Astrocyte (in vitro differentiated cells and primary cell): Measurements from ENCODE around the gene COPB2. TPM values are rescaled to one million over a fixed set of nuclear protein-coding genes. Genes with fewer than 3 reads are reported as not detected.

Experiments used
- DNase-seq: peaks from one replicate; pipeline ENCODE4 v3.0.0-alpha.2; 2010; ENCODE audit warnings: low read depth
- FAIRE-seq: peaks from 2 replicates; lab custom pipeline; 2011; peaks lifted over from hg19 to GRCh38; lab: Jason Lieb, UNC
- H2AFZ ChIP-seq: 2 replicates; pipeline ENCODE4 v1.6.0; 2012; ENCODE audit warnings: low read depth, low read length, inconsistent platforms
- H3K27ac ChIP-seq: 2 replicates; pipeline ENCODE4 v1.5.1; 2011; ENCODE audit warnings: low read depth, low read length, inconsistent platforms
- H3K27me3 ChIP-seq: 2 replicates; pipeline ENCODE4 v1.6.0; 2011; ENCODE audit warnings: low read length, inconsistent platforms; ENCODE audit not compliant: insufficient read depth
- H3K36me3 ChIP-seq: 2 replicates; pipeline ENCODE4 v1.5.1; 2011; ENCODE audit warnings: low read length, inconsistent platforms; ENCODE audit not compliant: insufficient read depth
- H3K4me1 ChIP-seq: 2 replicates; pipeline ENCODE4 v1.5.1; 2011; ENCODE audit warnings: low read length, inconsistent platforms; ENCODE audit not compliant: insufficient read depth
- H3K4me2 ChIP-seq: 2 replicates; pipeline ENCODE4 v1.6.0; 2012; ENCODE audit warnings: low read length, inconsistent platforms
- H3K4me3 ChIP-seq: 2 replicates; pipeline ENCODE4 v1.5.1; 2011; ENCODE audit warnings: low read depth, mild to moderate bottlenecking, low read length, inconsistent platforms; ENCODE audit not compliant: insufficient read depth
- H3K79me2 ChIP-seq: 2 replicates; pipeline ENCODE4 v1.6.0; 2012; ENCODE audit warnings: mild to moderate bottlenecking, low read length, inconsistent platforms; ENCODE audit not compliant: insufficient read depth
- H3K9ac ChIP-seq: 2 replicates; pipeline ENCODE4 v1.6.0; 2012; ENCODE audit warnings: mild to moderate bottlenecking, low read length, inconsistent platforms
- H3K9me3 ChIP-seq: 2 replicates; pipeline ENCODE4 v1.5.1; 2012; ENCODE audit warnings: low read depth, mild to moderate bottlenecking, low read length, inconsistent platforms; ENCODE audit not compliant: insufficient read depth
- H4K20me1 ChIP-seq: 2 replicates; pipeline ENCODE4 v1.6.0; 2012; ENCODE audit warnings: low read length, inconsistent platforms; ENCODE audit not compliant: insufficient read depth
- H3K27ac Mint-ChIP-seq: one replicate; pipeline ENCODE4 v1.8.0; 2021; ENCODE audit warnings: mild to moderate bottlenecking, mixed read lengths; ENCODE audit not compliant: unreplicated experiment
- H3K27me3 Mint-ChIP-seq: one replicate; pipeline ENCODE4 v1.8.0; 2021; ENCODE audit warnings: low read depth, mixed read lengths; ENCODE audit not compliant: unreplicated experiment
- H3K36me3 Mint-ChIP-seq: one replicate; pipeline ENCODE4 v1.8.0; 2021; ENCODE audit warnings: low read depth, mixed read lengths; ENCODE audit not compliant: unreplicated experiment
- H3K4me1 Mint-ChIP-seq: one replicate; pipeline ENCODE4 v1.8.0; 2021; ENCODE audit warnings: low read depth, mixed read lengths; ENCODE audit not compliant: unreplicated experiment
- H3K4me3 Mint-ChIP-seq: one replicate; pipeline ENCODE4 v1.8.0; 2021; ENCODE audit warnings: mild to moderate bottlenecking, moderate library complexity, mixed read lengths; ENCODE audit not compliant: unreplicated experiment
- H3K9me3 Mint-ChIP-seq: one replicate; pipeline ENCODE4 v1.8.0; 2021; ENCODE audit warnings: mild to moderate bottlenecking, mixed read lengths; ENCODE audit not compliant: unreplicated experiment
- EZH2 ChIP-seq: IDR thresholded peaks from 2 replicates; pipeline ENCODE4 v1.6.1; 2012; ENCODE audit warnings: mild to moderate bottlenecking, low read length, inconsistent platforms; ENCODE audit not compliant: insufficient read depth
- total RNA-seq: library from RNA; stranded (reverse); gene quantifications from 2 replicates; pipeline ENCODE4 v1.2.1, GENCODE V29; 2021
- TF ChIP-seq, protein P1 (sequence below): IDR thresholded peaks from 2 replicates; pipeline ENCODE4 v1.5.1; 2011; ENCODE audit warnings: low read depth, mild to moderate bottlenecking, inconsistent platforms, low read length, moderate library complexity; ENCODE audit not compliant: insufficient read depth

Gene COPB2
- total RNA-seq, 1 donor from 2014 or later, result 269 TPM

DNA sequence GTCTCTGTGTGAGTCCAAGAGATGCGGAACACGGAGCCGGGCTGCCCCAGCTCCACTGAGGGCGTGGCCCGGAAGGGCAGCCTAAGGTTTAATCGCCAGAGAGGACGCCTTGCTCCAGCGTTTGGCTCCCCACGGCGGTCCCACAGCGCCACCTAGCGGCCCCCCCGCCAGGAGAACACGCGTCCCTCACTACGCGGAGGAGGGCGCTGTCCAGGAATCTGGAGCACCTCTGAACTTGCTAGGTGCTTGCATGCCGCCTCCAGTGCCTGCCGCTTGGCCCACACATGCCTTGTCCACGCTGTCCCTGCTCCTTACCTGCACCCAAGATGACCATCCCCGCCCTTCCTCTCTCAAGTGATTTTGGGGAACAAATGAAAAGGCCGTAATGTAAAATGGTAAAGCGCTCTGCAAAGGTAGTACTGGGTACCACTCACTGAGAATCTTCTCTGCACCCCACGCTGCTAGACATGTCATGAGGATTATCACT lies 60.0 kb downstream of the COPB2 start:
- no peaks in the 10 kb centered on the region for H3K4me1 ChIP-seq
- Mint-ChIP-seq H3K36me3 (no peaks in the 10 kb centered on the region), H3K4me3 (no peak overlapping the region), H3K27me3 (peaks cover 60% of the 10 kb centered on the region), H3K27ac (no peak overlapping the region), H3K9me3 (peaks cover 2% of the 10 kb centered on the region), H3K4me1 (peaks cover 6% of the 10 kb centered on the region)
- no peak overlapping the region for H3K9ac ChIP-seq
- peaks cover 22% of the 10 kb centered on the region for H3K27me3 ChIP-seq
- H3K9me3 ChIP-seq, result no peaks in the 10 kb centered on the region
- DNase-seq, result peak; percentile 40
- peak overlapping the region; percentile 44 for H2AFZ ChIP-seq
- no peaks in the 10 kb centered on the region for H4K20me1 ChIP-seq
- no peaks in the 10 kb centered on the region for H3K79me2 ChIP-seq
- FAIRE-seq, result no peak
- TF ChIP-seq, protein P1, sequence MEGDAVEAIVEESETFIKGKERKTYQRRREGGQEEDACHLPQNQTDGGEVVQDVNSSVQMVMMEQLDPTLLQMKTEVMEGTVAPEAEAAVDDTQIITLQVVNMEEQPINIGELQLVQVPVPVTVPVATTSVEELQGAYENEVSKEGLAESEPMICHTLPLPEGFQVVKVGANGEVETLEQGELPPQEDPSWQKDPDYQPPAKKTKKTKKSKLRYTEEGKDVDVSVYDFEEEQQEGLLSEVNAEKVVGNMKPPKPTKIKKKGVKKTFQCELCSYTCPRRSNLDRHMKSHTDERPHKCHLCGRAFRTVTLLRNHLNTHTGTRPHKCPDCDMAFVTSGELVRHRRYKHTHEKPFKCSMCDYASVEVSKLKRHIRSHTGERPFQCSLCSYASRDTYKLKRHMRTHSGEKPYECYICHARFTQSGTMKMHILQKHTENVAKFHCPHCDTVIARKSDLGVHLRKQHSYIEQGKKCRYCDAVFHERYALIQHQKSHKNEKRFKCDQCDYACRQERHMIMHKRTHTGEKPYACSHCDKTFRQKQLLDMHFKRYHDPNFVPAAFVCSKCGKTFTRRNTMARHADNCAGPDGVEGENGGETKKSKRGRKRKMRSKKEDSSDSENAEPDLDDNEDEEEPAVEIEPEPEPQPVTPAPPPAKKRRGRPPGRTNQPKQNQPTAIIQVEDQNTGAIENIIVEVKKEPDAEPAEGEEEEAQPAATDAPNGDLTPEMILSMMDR, result peak; percentile 76
- TF ChIP-seq EZH2, result no peak
- peak overlapping the region; percentile 69 for H3K4me2 ChIP-seq
- no peak overlapping the region for H3K27ac ChIP-seq
- H3K4me3 ChIP-seq, result no peak overlapping the region
- no peaks in the 10 kb centered on the region for H3K36me3 ChIP-seq

DNA sequence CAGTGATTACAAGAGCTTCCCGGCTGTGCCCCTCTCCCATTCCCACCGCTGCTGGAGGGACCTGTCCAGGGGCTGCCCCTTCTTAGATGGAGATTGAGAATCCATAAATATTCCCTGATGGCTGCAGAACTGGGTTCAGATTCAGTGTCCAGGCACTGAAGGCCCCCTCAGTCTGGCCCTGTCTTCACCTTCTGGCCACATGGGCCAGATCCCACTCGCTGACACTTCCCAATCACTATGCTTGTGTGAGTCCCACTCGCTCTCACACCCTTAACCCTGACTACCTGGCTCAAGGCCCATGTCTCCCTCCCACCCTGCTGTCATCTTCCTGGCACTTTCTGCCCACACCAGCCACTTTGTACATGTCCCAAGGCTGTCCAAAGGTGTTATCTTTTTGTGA lies 61.1 kb downstream of the COPB2 start:
- no peaks in the 10 kb centered on the region for H3K36me3 Mint-ChIP-seq
- Histone ChIP-seq H3K4me1 (no peaks in the 10 kb centered on the region), H3K9ac (no peak overlapping the region), H4K20me1 (no peaks in the 10 kb centered on the region), H3K27ac (no peak overlapping the region), H3K27me3 (peaks cover 27% of the 10 kb centered on the region), H2AFZ (no peak overlapping the region), H3K36me3 (no peaks in the 10 kb centered on the region), H3K4me2 (no peak overlapping the region), H3K9me3 (no peaks in the 10 kb centered on the region), H3K4me3 (no peak overlapping the region), H3K79me2 (no peaks in the 10 kb centered on the region)
- H3K27me3 Mint-ChIP-seq, result peaks cover 63% of the 10 kb centered on the region
- TF ChIP-seq, protein P1, result no peak
- TF ChIP-seq EZH2, result no peak
- H3K27ac Mint-ChIP-seq, result no peak overlapping the region
- no peak overlapping the region for H3K4me3 Mint-ChIP-seq
- peaks cover 6% of the 10 kb centered on the region for H3K4me1 Mint-ChIP-seq
- FAIRE-seq, result no peak
- no peak for DNase-seq
- peaks cover 5% of the 10 kb centered on the region for H3K9me3 Mint-ChIP-seq

- Histone ChIP-seq H2AFZ (no peak overlapping the region), H3K9ac (no peak overlapping the region), H3K27me3 (peaks cover 27% of the 10 kb centered on the region), H4K20me1 (no peaks in the 10 kb centered on the region), H3K4me3 (no peak overlapping the region), H3K4me1 (no peaks in the 10 kb centered on the region), H3K27ac (no peak overlapping the region), H3K9me3 (no peaks in the 10 kb centered on the region), H3K36me3 (no peaks in the 10 kb centered on the region), H3K79me2 (no peaks in the 10 kb centered on the region), H3K4me2 (no peak overlapping the region)
- FAIRE-seq, result no peak
- peaks cover 61% of the 10 kb centered on the region for H3K27me3 Mint-ChIP-seq
- DNase-seq, result peak; percentile 10
- no peaks in the 10 kb centered on the region for H3K36me3 Mint-ChIP-seq
- H3K27ac Mint-ChIP-seq, result no peak overlapping the region
- peaks cover 6% of the 10 kb centered on the region for H3K4me1 Mint-ChIP-seq
- H3K4me3 Mint-ChIP-seq, result no peak overlapping the region
- H3K9me3 Mint-ChIP-seq, result peaks cover 5% of the 10 kb centered on the region
- TF ChIP-seq, protein P1, result no peak
- no peak for TF ChIP-seq EZH2
These were observed 61.6 kb downstream of the COPB2 start for GRCh38 chr3:139327861-139328260.
